Measurements from ENCODE around the gene ARHGAP32. TPM values are rescaled to one million over a fixed set of nuclear protein-coding genes. Genes with fewer than 3 reads are reported as not detected.

The ARHGAP32 gene
- total RNA-seq, 2 experiments from 2014 or later = 8.7 to 10.0 TPM

- Mint-ChIP-seq H3K9me3 (no peaks in the 10 kb centered on the region), H3K4me1 (ENCODE audit: low read depth) (no peaks in the 10 kb centered on the region), H3K4me3 (no peak overlapping the region), H3K27me3 (no peaks in the 10 kb centered on the region), H3K27ac (no peak overlapping the region), H3K36me3 (ENCODE audit: low read depth) (no peaks in the 10 kb centered on the region)
- POLR2A ChIA-PET = no interaction called here
- intact Hi-C loops (cut with DNase I, micrococcal nuclease) = no loop called here
- Histone ChIP-seq H3K9me3 (ENCODE audit: control insufficient read depth in 1 of 2, insufficient read depth in 1 of 2, low read length in 2 of 2) (no peaks in the 10 kb centered on the region), H3K4me3 (ENCODE audit: low read length) (no peak overlapping the region), H3K27me3 (ENCODE audit: control insufficient read depth in 1 of 2, insufficient read depth in 2 of 2, low read length in 2 of 2) (peaks cover 0 to 3% of the 10 kb centered on the region in 2 experiments), H3K4me1 (ENCODE audit: insufficient read depth, low read length) (no peaks in the 10 kb centered on the region), H3K27ac (ENCODE audit: low read depth in 1 of 2, low read length in 2 of 2) (no peak overlapping the region), H3K36me3 (ENCODE audit: insufficient read depth, low read length) (no peaks in the 10 kb centered on the region)
- CTCF ChIA-PET = no interaction called here
- TF ChIP-seq, protein P1, sequence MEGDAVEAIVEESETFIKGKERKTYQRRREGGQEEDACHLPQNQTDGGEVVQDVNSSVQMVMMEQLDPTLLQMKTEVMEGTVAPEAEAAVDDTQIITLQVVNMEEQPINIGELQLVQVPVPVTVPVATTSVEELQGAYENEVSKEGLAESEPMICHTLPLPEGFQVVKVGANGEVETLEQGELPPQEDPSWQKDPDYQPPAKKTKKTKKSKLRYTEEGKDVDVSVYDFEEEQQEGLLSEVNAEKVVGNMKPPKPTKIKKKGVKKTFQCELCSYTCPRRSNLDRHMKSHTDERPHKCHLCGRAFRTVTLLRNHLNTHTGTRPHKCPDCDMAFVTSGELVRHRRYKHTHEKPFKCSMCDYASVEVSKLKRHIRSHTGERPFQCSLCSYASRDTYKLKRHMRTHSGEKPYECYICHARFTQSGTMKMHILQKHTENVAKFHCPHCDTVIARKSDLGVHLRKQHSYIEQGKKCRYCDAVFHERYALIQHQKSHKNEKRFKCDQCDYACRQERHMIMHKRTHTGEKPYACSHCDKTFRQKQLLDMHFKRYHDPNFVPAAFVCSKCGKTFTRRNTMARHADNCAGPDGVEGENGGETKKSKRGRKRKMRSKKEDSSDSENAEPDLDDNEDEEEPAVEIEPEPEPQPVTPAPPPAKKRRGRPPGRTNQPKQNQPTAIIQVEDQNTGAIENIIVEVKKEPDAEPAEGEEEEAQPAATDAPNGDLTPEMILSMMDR (IDR thresholded peaks at IDR 0.05) = no peak
- DNase-seq (no peak), ATAC-seq (ENCODE audit: poor library complexity) (no peak)
Observed at GRCh38 chr11:128938156-128938885, 253.8 kb downstream of the ARHGAP32 start.

DNA sequence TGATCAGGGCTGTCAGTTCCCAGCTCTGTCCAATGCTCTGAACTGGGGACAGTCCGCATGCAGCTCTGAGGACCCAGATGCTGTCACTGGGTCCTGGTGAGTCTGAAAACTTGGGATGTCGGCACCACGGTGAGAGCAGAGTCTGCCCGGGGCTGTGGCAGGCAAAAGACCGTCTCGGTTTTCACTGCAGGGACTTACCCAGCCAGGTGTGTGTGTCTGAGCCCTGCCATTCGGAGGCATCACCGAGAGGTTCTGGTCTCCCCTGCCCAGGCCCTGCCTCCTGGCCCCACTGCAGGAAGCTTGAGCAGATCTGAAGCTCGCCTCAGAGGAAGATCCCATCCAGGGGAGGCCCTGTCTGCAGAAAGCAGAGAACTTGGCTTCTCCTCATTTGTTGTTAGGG, 254.6 kb downstream of the ARHGAP32 start:
- Mint-ChIP-seq H3K4me1 (ENCODE audit: low read depth) (no peaks in the 10 kb centered on the region), H3K27ac (no peak overlapping the region), H3K27me3 (no peaks in the 10 kb centered on the region), H3K36me3 (ENCODE audit: low read depth) (no peaks in the 10 kb centered on the region), H3K9me3 (no peaks in the 10 kb centered on the region), H3K4me3 (no peak overlapping the region)
- POLR2A ChIA-PET = no interaction called here
- DNase-seq = no peak
- TF ChIP-seq, protein P1 (IDR thresholded peaks at IDR 0.05) = no peak
- no peaks in the 10 kb centered on the region for H3K36me3 ChIP-seq (ENCODE audit: insufficient read depth, low read length)
- H3K27me3 ChIP-seq (ENCODE audit: control insufficient read depth in 1 of 2, insufficient read depth in 2 of 2, low read length in 2 of 2) = peaks cover 0 to 3% of the 10 kb centered on the region in 2 experiments
- no peak overlapping the region for H3K4me3 ChIP-seq (ENCODE audit: low read length)
- H3K27ac ChIP-seq (ENCODE audit: low read depth in 1 of 2, low read length in 2 of 2) = no peak overlapping the region
- intact Hi-C loops (cut with DNase I, micrococcal nuclease) = no loop called here
- no peaks in the 10 kb centered on the region for H3K9me3 ChIP-seq (ENCODE audit: control insufficient read depth in 1 of 2, insufficient read depth in 1 of 2, low read length in 2 of 2)
- no peaks in the 10 kb centered on the region for H3K4me1 ChIP-seq (ENCODE audit: insufficient read depth, low read length)
- no peak for ATAC-seq (ENCODE audit: poor library complexity)
- CTCF ChIA-PET = no interaction called here

GRCh38 chr11:128936606-128937251, 255.4 kb downstream of the ARHGAP32 start:
- ATAC-seq (ENCODE audit: poor library complexity) (no peak), DNase-seq (no peak)
- H3K4me1 ChIP-seq (ENCODE audit: insufficient read depth, low read length) = no peaks in the 10 kb centered on the region
- H3K27me3 ChIP-seq (ENCODE audit: control insufficient read depth in 1 of 2, insufficient read depth in 2 of 2, low read length in 2 of 2) = peaks cover 0 to 3% of the 10 kb centered on the region in 2 experiments
- Mint-ChIP-seq H3K9me3 (no peaks in the 10 kb centered on the region), H3K27me3 (no peaks in the 10 kb centered on the region), H3K36me3 (ENCODE audit: low read depth) (no peaks in the 10 kb centered on the region), H3K27ac (no peak overlapping the region), H3K4me1 (ENCODE audit: low read depth) (no peaks in the 10 kb centered on the region), H3K4me3 (no peak overlapping the region)
- H3K27ac ChIP-seq (ENCODE audit: low read depth in 1 of 2, low read length in 2 of 2) = no peak overlapping the region
- intact Hi-C loops (cut with DNase I, micrococcal nuclease) = no loop called here
- ChIA-PET CTCF (no interaction called here), POLR2A (no interaction called here)
- H3K4me3 ChIP-seq (ENCODE audit: low read length) = no peak overlapping the region
- H3K9me3 ChIP-seq (ENCODE audit: control insufficient read depth in 1 of 2, insufficient read depth in 1 of 2, low read length in 2 of 2) = no peaks in the 10 kb centered on the region
- TF ChIP-seq, protein P1 (IDR thresholded peaks at IDR 0.05) = no peak
- no peaks in the 10 kb centered on the region for H3K36me3 ChIP-seq (ENCODE audit: insufficient read depth, low read length)
